ENCODE measurements around the gene ZBTB7C. TPM values are rescaled to one million over a fixed set of nuclear protein-coding genes. Genes with fewer than 3 reads are reported as not detected.

Gene ZBTB7C
- total and polyA plus RNA-seq, 5 donors from 2014 or later: not detected

- peaks cover 0 to 4% (median 0%) of the 10 kb centered on the region in 7 donors for H3K9me3 Mint-ChIP-seq
- H3K27ac ChIP-seq (ENCODE audit: insufficient read depth, low read length, poor library complexity, severe bottlenecking): no peak overlapping the region
- H3K36me3 ChIP-seq (ENCODE audit: control insufficient read depth, insufficient read depth, low read length): no peaks in the 10 kb centered on the region
- peaks cover 19% of the 10 kb centered on the region for H3K27me3 Mint-ChIP-seq
- no peak for ATAC-seq (ENCODE audit: low read depth in 2 of 2)
- H3K27me3 ChIP-seq (ENCODE audit: control insufficient read depth, insufficient read depth, low read length): peaks cover 2% of the 10 kb centered on the region
- no peaks in the 10 kb centered on the region for H3K4me1 ChIP-seq (ENCODE audit: control insufficient read depth, insufficient read depth, low read length, poor library complexity, severe bottlenecking)
- no peak for DNase-seq
- H3K4me1 Mint-ChIP-seq: no peaks in the 10 kb centered on the region
- H3K36me3 Mint-ChIP-seq: no peaks in the 10 kb centered on the region
- no peak overlapping the region for H3K4me3 Mint-ChIP-seq
- H3K27ac Mint-ChIP-seq: no peak overlapping the region
- no peaks in the 10 kb centered on the region for H3K9me3 ChIP-seq (ENCODE audit: control insufficient read depth in 2 of 2, low read length in 2 of 2)
- H3K4me3 ChIP-seq (ENCODE audit: low read depth, low read length): no peak overlapping the region
These were observed 66.6 kb downstream of the ZBTB7C start for GRCh38 chr18:48342581-48342980.

- H3K4me1 Mint-ChIP-seq: no peaks in the 10 kb centered on the region
- H3K27ac ChIP-seq (ENCODE audit: insufficient read depth, low read length, poor library complexity, severe bottlenecking): no peak overlapping the region
- ATAC-seq (ENCODE audit: low read depth in 2 of 2): no peak
These were observed 67.1 kb downstream of the ZBTB7C start for GRCh38 chr18:48342125-48342524.

GRCh38 chr18:48340560-48340959 lies 68.6 kb downstream of the ZBTB7C start:
- DNase-seq: no peak
- H3K27me3 ChIP-seq (ENCODE audit: control insufficient read depth, insufficient read depth, low read length): no peaks in the 10 kb centered on the region
- H3K4me1 ChIP-seq (ENCODE audit: control insufficient read depth, insufficient read depth, low read length, poor library complexity, severe bottlenecking): no peaks in the 10 kb centered on the region
- no peaks in the 10 kb centered on the region for H3K36me3 Mint-ChIP-seq
- H3K27ac ChIP-seq (ENCODE audit: insufficient read depth, low read length, poor library complexity, severe bottlenecking): no peak overlapping the region
- no peak overlapping the region for H3K4me3 Mint-ChIP-seq
- H3K27ac Mint-ChIP-seq: no peak overlapping the region
- no peaks in the 10 kb centered on the region for H3K9me3 ChIP-seq (ENCODE audit: control insufficient read depth in 2 of 2, low read length in 2 of 2)
- H3K36me3 ChIP-seq (ENCODE audit: control insufficient read depth, insufficient read depth, low read length): no peaks in the 10 kb centered on the region
- peaks cover 16% of the 10 kb centered on the region for H3K27me3 Mint-ChIP-seq
- no peak for ATAC-seq (ENCODE audit: low read depth in 2 of 2)
- H3K9me3 Mint-ChIP-seq: peaks cover 0 to 4% (median 0%) of the 10 kb centered on the region in 7 donors
- H3K4me1 Mint-ChIP-seq: no peaks in the 10 kb centered on the region
- H3K4me3 ChIP-seq (ENCODE audit: low read depth, low read length): no peak overlapping the region

More at GRCh38 chr18:48342125-48342524, 67.1 kb downstream of the ZBTB7C start:
- peaks cover 0 to 4% (median 0%) of the 10 kb centered on the region in 7 donors for H3K9me3 Mint-ChIP-seq
- no peak for DNase-seq
- peaks cover 2% of the 10 kb centered on the region for H3K27me3 ChIP-seq (ENCODE audit: control insufficient read depth, insufficient read depth, low read length)
- H3K36me3 Mint-ChIP-seq: no peaks in the 10 kb centered on the region
- H3K4me3 ChIP-seq (ENCODE audit: low read depth, low read length): no peak overlapping the region
- no peak overlapping the region for H3K4me3 Mint-ChIP-seq
- H3K27me3 Mint-ChIP-seq: peaks cover 19% of the 10 kb centered on the region
- no peaks in the 10 kb centered on the region for H3K4me1 ChIP-seq (ENCODE audit: control insufficient read depth, insufficient read depth, low read length, poor library complexity, severe bottlenecking)
- no peak overlapping the region for H3K27ac Mint-ChIP-seq
- no peaks in the 10 kb centered on the region for H3K36me3 ChIP-seq (ENCODE audit: control insufficient read depth, insufficient read depth, low read length)
- H3K9me3 ChIP-seq (ENCODE audit: control insufficient read depth in 2 of 2, low read length in 2 of 2): no peaks in the 10 kb centered on the region

- Mint-ChIP-seq H3K27me3 (peaks cover 12% of the 10 kb centered on the region), H3K27ac (no peak overlapping the region), H3K4me3 (no peak overlapping the region), H3K4me1 (no peaks in the 10 kb centered on the region), H3K36me3 (no peaks in the 10 kb centered on the region), H3K9me3 (peaks cover 0 to 4% (median 0%) of the 10 kb centered on the region in 7 donors)
- no peak for DNase-seq
- no peak overlapping the region for H3K4me3 ChIP-seq (ENCODE audit: low read depth, low read length)
- H3K27ac ChIP-seq (ENCODE audit: insufficient read depth, low read length, poor library complexity, severe bottlenecking): no peak overlapping the region
- no peaks in the 10 kb centered on the region for H3K36me3 ChIP-seq (ENCODE audit: control insufficient read depth, insufficient read depth, low read length)
- H3K4me1 ChIP-seq (ENCODE audit: control insufficient read depth, insufficient read depth, low read length, poor library complexity, severe bottlenecking): no peaks in the 10 kb centered on the region
- no peaks in the 10 kb centered on the region for H3K9me3 ChIP-seq (ENCODE audit: control insufficient read depth in 2 of 2, low read length in 2 of 2)
- no peaks in the 10 kb centered on the region for H3K27me3 ChIP-seq (ENCODE audit: control insufficient read depth, insufficient read depth, low read length)
- ATAC-seq (ENCODE audit: low read depth in 2 of 2): no peak
These were observed 69.5 kb downstream of the ZBTB7C start for GRCh38 chr18:48339692-48340091.

- Histone ChIP-seq H3K4me1 (ENCODE audit: control insufficient read depth, insufficient read depth, low read length, poor library complexity, severe bottlenecking) (no peaks in the 10 kb centered on the region), H3K4me3 (ENCODE audit: low read depth, low read length) (no peak overlapping the region), H3K27ac (ENCODE audit: insufficient read depth, low read length, poor library complexity, severe bottlenecking) (no peak overlapping the region), H3K9me3 (ENCODE audit: control insufficient read depth in 2 of 2, low read length in 2 of 2) (no peaks in the 10 kb centered on the region), H3K36me3 (ENCODE audit: control insufficient read depth, insufficient read depth, low read length) (no peaks in the 10 kb centered on the region), H3K27me3 (ENCODE audit: control insufficient read depth, insufficient read depth, low read length) (no peaks in the 10 kb centered on the region)
- H3K27me3 Mint-ChIP-seq: peaks cover 12% of the 10 kb centered on the region
- H3K9me3 Mint-ChIP-seq: peaks cover 0 to 4% (median 0%) of the 10 kb centered on the region in 7 donors
- H3K4me1 Mint-ChIP-seq: no peaks in the 10 kb centered on the region
- H3K4me3 Mint-ChIP-seq: no peak overlapping the region
- H3K27ac Mint-ChIP-seq: no peak overlapping the region
- ATAC-seq (ENCODE audit: low read depth in 2 of 2): no peak
- H3K36me3 Mint-ChIP-seq: no peaks in the 10 kb centered on the region
- no peak for DNase-seq
These were observed 70.3 kb downstream of the ZBTB7C start for GRCh38 chr18:48338915-48339314.

GRCh38 chr18:48337053-48337452 lies 72.1 kb downstream of the ZBTB7C start:
- Histone ChIP-seq H3K36me3 (ENCODE audit: control insufficient read depth, insufficient read depth, low read length) (no peaks in the 10 kb centered on the region), H3K9me3 (ENCODE audit: control insufficient read depth in 2 of 2, low read length in 2 of 2) (no peaks in the 10 kb centered on the region), H3K27me3 (ENCODE audit: control insufficient read depth, insufficient read depth, low read length) (no peaks in the 10 kb centered on the region), H3K4me3 (ENCODE audit: low read depth, low read length) (no peak overlapping the region), H3K27ac (ENCODE audit: insufficient read depth, low read length, poor library complexity, severe bottlenecking) (no peak overlapping the region), H3K4me1 (ENCODE audit: control insufficient read depth, insufficient read depth, low read length, poor library complexity, severe bottlenecking) (no peaks in the 10 kb centered on the region)
- H3K9me3 Mint-ChIP-seq: peaks cover 0 to 4% (median 0%) of the 10 kb centered on the region in 7 donors
- DNase-seq: no peak
- peaks cover 6% of the 10 kb centered on the region for H3K27me3 Mint-ChIP-seq
- no peaks in the 10 kb centered on the region for H3K36me3 Mint-ChIP-seq
- no peaks in the 10 kb centered on the region for H3K4me1 Mint-ChIP-seq
- H3K27ac Mint-ChIP-seq: no peak overlapping the region
- ATAC-seq (ENCODE audit: low read depth in 2 of 2): no peak
- no peak overlapping the region for H3K4me3 Mint-ChIP-seq

- Histone ChIP-seq H3K9me3 (ENCODE audit: control insufficient read depth in 2 of 2, low read length in 2 of 2) (no peaks in the 10 kb centered on the region), H3K4me3 (ENCODE audit: low read depth, low read length) (no peak overlapping the region), H3K36me3 (ENCODE audit: control insufficient read depth, insufficient read depth, low read length) (no peaks in the 10 kb centered on the region), H3K27me3 (ENCODE audit: control insufficient read depth, insufficient read depth, low read length) (no peaks in the 10 kb centered on the region), H3K4me1 (ENCODE audit: control insufficient read depth, insufficient read depth, low read length, poor library complexity, severe bottlenecking) (no peaks in the 10 kb centered on the region), H3K27ac (ENCODE audit: insufficient read depth, low read length, poor library complexity, severe bottlenecking) (no peak overlapping the region)
- H3K27me3 Mint-ChIP-seq: peaks cover 6% of the 10 kb centered on the region
- no peak for ATAC-seq (ENCODE audit: low read depth in 2 of 2)
- no peak overlapping the region for H3K27ac Mint-ChIP-seq
- H3K9me3 Mint-ChIP-seq: peaks cover 0 to 4% (median 0%) of the 10 kb centered on the region in 7 donors
- no peak overlapping the region for H3K4me3 Mint-ChIP-seq
- DNase-seq: no peak
- H3K36me3 Mint-ChIP-seq: no peaks in the 10 kb centered on the region
- H3K4me1 Mint-ChIP-seq: no peaks in the 10 kb centered on the region
These were observed 72.9 kb downstream of the ZBTB7C start for GRCh38 chr18:48336332-48336731.

GRCh38 chr18:48335829-48336228 lies 73.4 kb downstream of the ZBTB7C start:
- Histone ChIP-seq H3K27ac (ENCODE audit: insufficient read depth, low read length, poor library complexity, severe bottlenecking) (no peak overlapping the region), H3K4me1 (ENCODE audit: control insufficient read depth, insufficient read depth, low read length, poor library complexity, severe bottlenecking) (no peaks in the 10 kb centered on the region), H3K9me3 (ENCODE audit: control insufficient read depth in 2 of 2, low read length in 2 of 2) (no peaks in the 10 kb centered on the region), H3K4me3 (ENCODE audit: low read depth, low read length) (no peak overlapping the region), H3K27me3 (ENCODE audit: control insufficient read depth, insufficient read depth, low read length) (no peaks in the 10 kb centered on the region), H3K36me3 (ENCODE audit: control insufficient read depth, insufficient read depth, low read length) (no peaks in the 10 kb centered on the region)
- Mint-ChIP-seq H3K4me3 (no peak overlapping the region), H3K27ac (no peak overlapping the region), H3K9me3 (peaks cover 0 to 4% (median 0%) of the 10 kb centered on the region in 7 donors), H3K4me1 (no peaks in the 10 kb centered on the region), H3K36me3 (no peaks in the 10 kb centered on the region), H3K27me3 (peaks cover 6% of the 10 kb centered on the region)
- ATAC-seq (ENCODE audit: low read depth in 2 of 2) (no peak), DNase-seq (no peak)

Data from CD4-positive, CD25-positive, alpha-beta regulatory T cell (primary cell).